Erythroblast (primary cell): Measurements from ENCODE around the gene C19orf47.
"Not testable (repeated sequence)": the region's sequence is repeated elsewhere in the genome, so short reads cannot be mapped to it uniquely, and the experiment has no call there.

Source experiments
- DNase-seq, 2 experiments: peaks; one replicate each; lab custom pipeline; 2025; lab: John Stamatoyannopoulos, UW
- GATA1 ChIP-seq: IDR thresholded peaks from 2 replicates; pipeline ENCODE4 v1.6.1; 2011; ENCODE audit warnings: low read depth, mild to moderate bottlenecking, control low read depth, low read length, moderate library complexity
- POLR2A ChIP-seq: IDR thresholded peaks from 2 replicates; pipeline ENCODE4 v1.6.1; 2011; ENCODE audit warnings: mild to moderate bottlenecking, low read length

The C19orf47 gene

DNA sequence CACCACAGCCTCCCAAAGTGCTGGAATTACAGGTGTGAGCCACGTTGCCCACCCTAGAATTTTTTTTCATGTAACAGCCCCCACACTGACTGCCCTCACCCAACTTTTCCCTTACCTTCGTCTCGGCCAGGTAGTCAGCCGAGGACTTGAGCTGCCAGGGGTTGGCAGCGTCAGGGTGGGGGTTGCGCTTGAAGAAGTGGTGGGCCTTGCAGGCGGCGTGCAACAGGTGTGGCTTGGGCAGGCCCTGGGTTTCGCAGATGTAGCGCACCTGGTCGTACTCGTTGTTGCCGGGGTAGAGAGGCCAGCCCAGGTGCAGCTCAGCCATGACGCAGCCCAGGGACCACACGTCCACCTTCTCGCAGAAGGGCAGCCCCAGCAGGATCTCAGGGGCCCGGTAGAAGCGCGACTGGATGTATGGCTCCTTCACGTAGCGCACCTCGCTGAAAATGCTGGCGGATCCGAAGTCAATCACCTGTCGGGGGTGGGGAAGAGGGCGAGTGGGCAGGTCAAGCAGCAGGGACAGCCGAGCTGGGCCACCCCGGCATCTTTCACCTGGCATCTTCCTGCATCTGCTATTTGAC is 35.6 kb upstream of the C19orf47 start:
- DNase-seq: no peak
- TF ChIP-seq GATA1: no peak
- no peak for TF ChIP-seq POLR2A

DNA sequence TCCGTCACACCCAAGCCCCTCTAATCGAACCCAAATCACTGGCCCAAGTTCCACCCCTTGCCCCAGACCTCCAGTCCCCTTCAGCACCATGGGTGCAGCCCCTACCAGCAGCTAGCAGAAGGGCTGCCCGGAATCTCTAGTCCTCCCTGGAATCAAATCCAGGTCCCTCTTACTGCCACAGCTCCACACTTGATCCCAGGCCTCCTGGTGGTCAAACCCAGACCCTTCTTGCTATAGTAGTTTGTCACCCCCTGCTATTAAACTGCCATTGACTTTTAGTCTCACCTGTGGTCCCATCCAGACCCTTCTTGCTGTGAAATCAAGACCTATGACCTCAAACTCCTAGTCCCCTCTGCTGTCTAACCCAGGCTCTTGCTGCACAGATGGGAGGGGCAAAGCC is 33.1 kb upstream of the C19orf47 start:
- DNase-seq: no peak
- TF ChIP-seq POLR2A: no peak
- TF ChIP-seq GATA1: no peak

DNA sequence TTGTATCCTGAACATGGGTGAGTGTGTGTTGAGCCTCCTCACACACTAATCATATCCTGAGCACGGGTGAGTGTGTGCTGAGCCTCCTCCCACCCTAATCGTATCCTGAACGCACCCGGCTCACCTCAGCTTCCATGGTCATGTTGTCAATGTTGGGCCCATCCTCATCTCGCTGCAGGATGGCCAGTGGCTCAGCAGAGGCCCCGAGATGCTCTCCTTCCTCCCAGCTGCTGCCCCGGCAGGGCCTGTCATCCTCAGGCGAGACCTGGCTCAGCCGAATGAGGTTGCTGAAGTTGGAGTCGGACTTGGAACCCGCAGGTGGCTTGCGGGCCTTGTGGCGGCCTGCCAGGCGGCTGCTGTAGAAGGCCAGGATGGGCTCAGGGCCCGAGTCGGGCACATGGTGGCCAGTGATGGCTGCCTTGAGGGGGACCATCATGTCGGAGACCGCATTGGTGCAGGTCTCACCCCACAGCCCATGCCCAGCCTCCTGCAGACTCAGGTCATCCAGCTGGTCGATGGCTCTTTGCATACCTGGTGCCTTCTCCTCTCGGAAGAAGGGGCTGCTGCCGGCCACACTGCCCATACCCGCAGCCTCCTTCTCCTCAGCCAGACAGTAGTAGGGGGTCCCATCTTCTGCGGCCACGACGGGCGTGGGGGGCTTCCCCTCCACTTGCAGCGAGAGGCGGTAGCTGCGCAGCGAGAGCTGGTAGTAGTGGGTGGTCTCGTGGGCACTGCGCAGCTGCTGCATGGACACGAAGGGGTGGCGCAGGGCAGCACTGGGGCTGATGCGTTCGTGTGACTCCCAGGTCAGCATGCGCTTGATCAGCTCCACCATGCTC is 32.2 kb upstream of the C19orf47 start:
- TF ChIP-seq GATA1: no peak
- TF ChIP-seq POLR2A: no peak
- DNase-seq: no peak

DNA sequence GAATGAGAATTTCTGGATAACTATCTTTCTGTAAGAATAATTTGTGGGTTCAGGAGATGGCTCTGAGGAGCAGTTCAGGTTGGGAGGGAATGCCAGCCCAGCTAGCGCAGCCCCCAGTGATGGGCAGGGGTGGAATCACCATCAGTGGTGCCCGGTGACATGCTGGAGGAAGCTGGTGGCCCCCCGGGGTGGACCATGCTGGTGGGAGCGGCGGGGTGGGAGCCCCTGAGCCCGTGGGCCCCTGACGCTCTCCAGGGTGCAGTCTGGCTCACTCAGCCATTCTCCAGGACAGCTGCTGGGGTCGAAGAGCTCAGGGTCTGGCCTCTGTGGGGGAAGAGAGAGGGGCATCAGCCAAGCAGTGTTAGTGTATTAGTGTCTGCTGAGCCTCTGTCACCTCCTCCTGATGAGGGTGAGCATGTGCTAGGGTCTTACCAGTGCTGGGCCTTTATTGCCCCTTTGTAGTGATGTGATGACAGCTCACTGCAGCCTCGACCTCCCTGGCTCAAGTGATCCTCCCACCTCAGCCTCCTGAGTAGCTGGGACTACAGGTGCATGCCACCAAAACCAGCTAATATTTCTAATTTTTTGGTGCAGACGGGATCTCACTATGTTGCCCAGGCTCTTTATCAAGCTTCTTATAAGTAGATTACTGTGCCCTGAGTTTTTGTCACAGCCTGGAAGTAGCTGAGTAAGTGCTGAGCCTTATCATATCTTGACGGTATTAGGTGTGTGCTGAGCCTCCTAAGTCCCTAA is 31.4 kb upstream of the C19orf47 start:
- no peak for DNase-seq
- no peak for TF ChIP-seq POLR2A
- no peak for TF ChIP-seq GATA1

DNA sequence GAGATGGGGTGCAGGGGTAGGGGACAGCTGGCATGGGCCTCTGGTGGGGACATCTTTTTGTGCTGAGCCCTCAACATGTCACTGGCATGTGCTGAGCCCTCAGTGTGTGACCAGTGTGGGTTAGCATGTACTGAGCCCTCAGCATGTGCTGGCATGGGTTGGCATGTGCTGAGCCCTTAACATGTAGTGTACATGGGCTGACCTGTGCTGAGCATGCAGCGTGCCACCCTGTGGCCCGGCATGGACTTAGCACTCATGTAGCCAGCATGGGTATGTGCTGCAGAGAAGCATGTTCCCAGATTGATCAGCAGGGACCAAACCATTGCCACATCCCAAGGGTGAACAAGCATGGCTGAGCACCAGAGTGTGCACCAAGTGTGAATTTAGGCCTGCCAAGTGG is 30.3 kb upstream of the C19orf47 start:
- no peak for DNase-seq
- TF ChIP-seq POLR2A (no peak), GATA1 (no peak)

- TF ChIP-seq GATA1 (no peak), POLR2A (no peak)
- DNase-seq: no peak
Observed at GRCh38 chr19:40377876-40378385, 29.7 kb upstream of the C19orf47 start.

DNA sequence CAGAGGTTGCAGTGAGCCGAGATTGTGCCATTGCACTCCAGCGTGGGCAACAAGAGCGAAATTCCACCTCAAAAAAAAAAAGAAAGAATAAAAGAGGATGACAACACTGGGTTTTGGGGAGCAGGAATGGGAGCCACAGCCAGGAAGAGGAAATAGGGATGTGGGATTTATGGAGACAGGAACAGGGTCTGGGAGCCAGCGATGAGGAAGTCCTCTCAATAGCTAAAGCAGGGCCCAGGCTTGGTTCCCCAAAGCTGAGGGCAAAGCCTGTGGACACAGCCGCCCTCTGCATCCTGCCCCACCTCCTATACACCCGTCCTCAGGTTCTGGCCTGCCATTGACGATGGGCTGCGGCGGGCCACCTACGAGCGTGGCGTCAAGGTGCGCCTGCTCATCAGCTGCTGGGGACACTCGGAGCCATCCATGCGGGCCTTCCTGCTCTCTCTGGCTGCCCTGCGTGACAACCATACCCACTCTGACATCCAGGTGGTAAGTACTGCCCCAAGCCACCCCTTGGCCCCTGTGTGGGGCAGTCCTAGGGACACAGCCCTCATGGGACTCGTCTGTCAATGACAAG is 28.2 kb upstream of the C19orf47 start:
- no peak for TF ChIP-seq POLR2A
- TF ChIP-seq GATA1: no peak
- no peak for DNase-seq

DNA sequence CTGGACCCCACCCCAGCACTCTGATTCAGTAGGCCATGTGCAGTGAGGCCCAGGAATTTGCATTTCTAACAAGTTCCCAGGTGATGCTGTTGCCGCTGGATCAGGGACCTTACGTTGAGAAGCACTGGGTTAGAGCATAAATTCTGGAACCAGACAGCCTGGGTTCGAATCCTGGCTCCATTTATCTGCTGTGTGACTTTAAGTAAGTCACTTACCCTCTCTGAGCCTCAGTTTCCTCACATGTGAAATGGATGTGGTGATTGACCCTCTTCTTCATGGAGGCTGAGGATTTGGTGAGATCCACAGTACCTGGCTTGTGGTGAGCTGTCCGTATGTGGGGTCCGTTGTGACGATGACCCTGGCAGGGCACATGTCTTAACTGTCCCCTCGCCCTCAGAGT is 25.9 kb upstream of the C19orf47 start:
- DNase-seq: no peak
- TF ChIP-seq GATA1 (no peak), POLR2A (no peak)

- TF ChIP-seq POLR2A: no peak
- TF ChIP-seq GATA1: no peak
- DNase-seq: no peak
Observed at GRCh38 chr19:40371802-40372122, 23.6 kb upstream of the C19orf47 start.

- no peak for TF ChIP-seq POLR2A
- TF ChIP-seq GATA1: no peak
- DNase-seq: peak; percentile 13 to 46
Observed at GRCh38 chr19:40370997-40371801, 23.0 kb upstream of the C19orf47 start.

GRCh38 chr19:40370253-40370652 is 22.1 kb upstream of the C19orf47 start:
- not testable (repeated sequence) for DNase-seq

DNA sequence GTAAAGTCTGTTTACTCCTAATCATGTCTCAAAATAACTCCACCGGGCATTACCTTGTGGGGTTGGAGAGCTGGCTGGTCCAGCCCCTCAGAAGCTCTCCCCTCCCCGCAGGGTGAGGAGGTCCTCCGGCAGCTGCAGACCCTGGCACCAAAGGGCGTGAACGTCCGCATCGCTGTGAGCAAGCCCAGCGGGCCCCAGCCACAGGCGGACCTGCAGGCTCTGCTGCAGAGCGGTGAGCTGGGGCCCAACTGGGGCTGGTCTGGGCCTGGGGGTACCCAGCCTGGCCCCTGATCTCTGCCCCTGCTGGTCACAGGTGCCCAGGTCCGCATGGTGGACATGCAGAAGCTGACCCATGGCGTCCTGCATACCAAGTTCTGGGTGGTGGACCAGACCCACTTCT is 21.6 kb upstream of the C19orf47 start:
- TF ChIP-seq GATA1 (no peak), POLR2A (no peak)
- DNase-seq: no peak
